Thyroid gland (tissue), 4 donors: ENCODE results near the gene SIAH1.

Source experiments
- POLR2A ChIP-seq, 2 donors: fragments of 450-650 bp; IDR thresholded peaks; one replicate each; pipeline ENCODE4 v1.6.1; 2017; ENCODE audit warnings: antibody characterized with exemption in 2 of 2, mild to moderate bottlenecking in 2 of 2, moderate library complexity in 1 of 2
- TF ChIP-seq, protein P1 (sequence below), 6 experiments: fragments of 200-600 bp in 3 of 6; fragments of 450-650 bp in 3 of 6; sonication (generic) in 3 of 6; IDR thresholded peaks; one replicate each; pipeline ENCODE4 v1.5.1; 2016 to 2019; ENCODE audit warnings: antibody characterized with exemption in 6 of 6, mild to moderate bottlenecking in 2 of 6, inconsistent platforms in 1 of 6, moderate library complexity in 1 of 6

DNA sequence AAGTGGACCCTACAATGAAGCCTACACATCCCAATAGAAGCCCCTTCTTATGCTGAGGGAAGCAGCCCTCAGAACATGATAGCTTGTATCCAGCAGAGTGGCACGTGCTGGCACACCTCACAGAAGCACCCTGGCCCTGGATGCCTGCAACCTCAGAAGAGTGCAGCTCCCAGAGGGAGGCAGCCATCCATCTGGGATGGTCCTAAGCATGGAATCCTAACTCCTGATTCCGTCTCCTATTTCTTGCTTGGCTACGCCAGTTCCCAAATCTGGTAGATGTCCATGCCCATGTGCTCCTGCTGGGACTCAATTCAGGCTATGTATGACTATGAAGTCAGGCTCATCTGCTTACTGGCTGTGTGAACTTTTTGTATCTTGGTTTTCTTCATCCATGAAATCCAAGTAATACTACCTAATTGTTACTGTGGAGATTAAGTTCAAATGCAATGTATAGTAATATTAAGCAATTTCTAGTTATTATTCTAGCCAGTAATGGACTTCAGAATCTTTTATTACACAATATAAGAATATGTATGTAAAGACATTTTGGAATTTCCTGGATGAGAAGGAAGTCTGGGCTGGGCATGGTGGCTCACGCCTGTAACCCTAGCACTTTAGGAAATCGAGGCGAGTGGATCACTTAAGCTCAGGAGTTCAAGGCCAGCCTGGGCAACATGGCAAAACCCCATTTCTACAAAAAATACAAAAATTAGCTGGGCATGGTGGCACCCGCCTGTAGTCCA lies 32.4 kb downstream of the SIAH1 start:
- TF ChIP-seq, protein P1, sequence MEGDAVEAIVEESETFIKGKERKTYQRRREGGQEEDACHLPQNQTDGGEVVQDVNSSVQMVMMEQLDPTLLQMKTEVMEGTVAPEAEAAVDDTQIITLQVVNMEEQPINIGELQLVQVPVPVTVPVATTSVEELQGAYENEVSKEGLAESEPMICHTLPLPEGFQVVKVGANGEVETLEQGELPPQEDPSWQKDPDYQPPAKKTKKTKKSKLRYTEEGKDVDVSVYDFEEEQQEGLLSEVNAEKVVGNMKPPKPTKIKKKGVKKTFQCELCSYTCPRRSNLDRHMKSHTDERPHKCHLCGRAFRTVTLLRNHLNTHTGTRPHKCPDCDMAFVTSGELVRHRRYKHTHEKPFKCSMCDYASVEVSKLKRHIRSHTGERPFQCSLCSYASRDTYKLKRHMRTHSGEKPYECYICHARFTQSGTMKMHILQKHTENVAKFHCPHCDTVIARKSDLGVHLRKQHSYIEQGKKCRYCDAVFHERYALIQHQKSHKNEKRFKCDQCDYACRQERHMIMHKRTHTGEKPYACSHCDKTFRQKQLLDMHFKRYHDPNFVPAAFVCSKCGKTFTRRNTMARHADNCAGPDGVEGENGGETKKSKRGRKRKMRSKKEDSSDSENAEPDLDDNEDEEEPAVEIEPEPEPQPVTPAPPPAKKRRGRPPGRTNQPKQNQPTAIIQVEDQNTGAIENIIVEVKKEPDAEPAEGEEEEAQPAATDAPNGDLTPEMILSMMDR (IDR thresholded peaks at IDR 0.05) = no peak
- no peak for TF ChIP-seq POLR2A (IDR thresholded peaks at IDR 0.05)
